Measurements from ENCODE around the gene CYP2U1.
"Not testable (repeated sequence)": the region's sequence is repeated elsewhere in the genome, so short reads cannot be mapped to it uniquely, and the experiment has no call there.

The CYP2U1 gene

DNA sequence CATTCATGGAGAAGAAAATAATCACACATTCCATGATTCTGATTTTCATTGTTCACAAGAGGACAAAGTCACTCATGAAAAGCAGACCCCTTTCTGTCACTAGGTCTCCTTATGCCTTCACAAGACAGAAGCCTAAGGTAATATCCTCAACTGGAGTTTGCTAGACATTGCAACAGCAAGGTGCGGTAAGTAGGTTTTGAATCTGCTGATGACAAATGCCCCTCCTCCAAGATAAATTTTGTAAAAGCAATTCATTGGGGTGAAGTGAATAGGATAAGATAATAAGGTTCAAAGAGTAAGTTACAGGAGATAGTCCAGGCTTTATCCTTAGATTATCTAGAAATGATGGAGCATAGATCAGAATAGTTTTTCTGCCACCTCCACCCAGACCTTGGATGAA is 16.1 kb upstream of the CYP2U1 start:
- TF ChIP-seq FOXM1 (IDR thresholded peaks at IDR 0.05; ENCODE audit: borderline replicate concordance) = no peak
- DNase-seq (ENCODE audit: extremely low spot score) = no peak
- POLR2A ChIA-PET = no interaction called here
- CTCF ChIA-PET = interaction anchor here (0.7 to 1.3 kb wide), 2 partner anchors 150 to 157 kb away, joined by 3 to 5 read pairs; no protein-coding TSS in a partner anchor

DNA sequence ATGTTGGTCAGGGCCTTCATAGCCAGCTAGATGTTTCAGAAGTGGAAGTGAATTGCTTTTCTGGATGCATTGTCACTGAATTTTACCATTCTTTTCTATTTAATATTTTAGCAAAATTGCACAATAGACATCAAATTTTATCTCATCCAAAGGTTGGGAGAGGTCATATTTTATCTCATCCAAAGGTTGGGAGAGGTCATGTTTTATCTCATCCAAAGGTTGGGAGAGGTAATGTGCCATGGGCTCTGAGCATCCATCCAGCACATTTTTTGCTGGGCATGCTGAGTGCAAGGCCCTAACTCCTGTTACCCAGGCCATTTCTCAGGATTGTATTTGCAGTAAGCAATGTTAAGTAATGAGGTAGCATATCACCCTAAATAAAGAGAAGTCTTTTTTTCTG is 14.7 kb upstream of the CYP2U1 start:
- POLR2A ChIA-PET = no interaction called here
- TF ChIP-seq L3MBTL2 (conservative IDR thresholded peaks at IDR 0.05) = no peak
- no peak for TF ChIP-seq LEF1 (IDR thresholded peaks at IDR 0.05; ENCODE audit: borderline replicate concordance)
- no peak for TF ChIP-seq SP1 (IDR thresholded peaks at IDR 0.05)
- TF ChIP-seq, protein P1, sequence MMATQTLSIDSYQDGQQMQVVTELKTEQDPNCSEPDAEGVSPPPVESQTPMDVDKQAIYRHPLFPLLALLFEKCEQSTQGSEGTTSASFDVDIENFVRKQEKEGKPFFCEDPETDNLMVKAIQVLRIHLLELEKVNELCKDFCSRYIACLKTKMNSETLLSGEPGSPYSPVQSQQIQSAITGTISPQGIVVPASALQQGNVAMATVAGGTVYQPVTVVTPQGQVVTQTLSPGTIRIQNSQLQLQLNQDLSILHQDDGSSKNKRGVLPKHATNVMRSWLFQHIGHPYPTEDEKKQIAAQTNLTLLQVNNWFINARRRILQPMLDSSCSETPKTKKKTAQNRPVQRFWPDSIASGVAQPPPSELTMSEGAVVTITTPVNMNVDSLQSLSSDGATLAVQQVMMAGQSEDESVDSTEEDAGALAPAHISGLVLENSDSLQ (IDR thresholded peaks at IDR 0.05) = no peak
- no peak for TF ChIP-seq SUZ12 (IDR thresholded peaks at IDR 0.05)
- no peak for TF ChIP-seq CTBP1 (IDR thresholded peaks at IDR 0.05; ENCODE audit: borderline replicate concordance)
- CTCF ChIA-PET = interaction anchor here (1.3 kb wide), 1 partner anchor 158 kb away, joined by 5 read pairs; no protein-coding TSS in a partner anchor
- no peak for DNase-seq (ENCODE audit: extremely low spot score)

DNA sequence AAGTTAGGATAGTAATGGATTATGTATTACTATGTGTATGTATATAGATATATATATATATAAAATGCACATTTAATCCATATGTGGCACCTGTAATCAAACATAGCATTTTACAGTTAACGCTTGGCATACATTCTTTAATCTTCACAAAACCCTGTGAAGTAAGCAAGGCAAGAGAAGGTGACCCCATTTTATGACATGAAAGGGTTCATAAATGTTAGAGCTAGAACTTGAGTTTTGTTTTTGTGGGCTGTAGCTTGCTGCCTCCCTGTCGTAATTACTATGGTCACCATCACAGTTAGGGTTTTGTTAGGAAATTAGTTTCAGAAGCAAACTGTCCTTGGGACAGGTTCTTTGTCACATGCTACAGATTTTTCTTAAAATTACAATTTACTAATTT is 13.8 kb upstream of the CYP2U1 start:
- DNase-seq (ENCODE audit: extremely low spot score) = no peak
- POLR2A ChIA-PET = no interaction called here
- CTCF ChIA-PET = no interaction called here
- TF ChIP-seq HDGF (IDR thresholded peaks at IDR 0.05; ENCODE audit: borderline replicate concordance) = no peak
- no peak for TF ChIP-seq BHLHE40 (IDR thresholded peaks at IDR 0.05; ENCODE audit: borderline replicate concordance)
- TF ChIP-seq L3MBTL2 (conservative IDR thresholded peaks at IDR 0.05) = no peak
- TF ChIP-seq NFRKB (IDR thresholded peaks at IDR 0.05) = no peak
- TF ChIP-seq ARNT (IDR thresholded peaks at IDR 0.05) = no peak
- TF ChIP-seq FOXA1 (IDR thresholded peaks at IDR 0.05) = no peak
- TF ChIP-seq TARDBP (IDR thresholded peaks at IDR 0.05) = no peak
- TF ChIP-seq FOXM1 (IDR thresholded peaks at IDR 0.05; ENCODE audit: borderline replicate concordance) = no peak
- no peak for TF ChIP-seq LEF1 (IDR thresholded peaks at IDR 0.05; ENCODE audit: borderline replicate concordance)

DNA sequence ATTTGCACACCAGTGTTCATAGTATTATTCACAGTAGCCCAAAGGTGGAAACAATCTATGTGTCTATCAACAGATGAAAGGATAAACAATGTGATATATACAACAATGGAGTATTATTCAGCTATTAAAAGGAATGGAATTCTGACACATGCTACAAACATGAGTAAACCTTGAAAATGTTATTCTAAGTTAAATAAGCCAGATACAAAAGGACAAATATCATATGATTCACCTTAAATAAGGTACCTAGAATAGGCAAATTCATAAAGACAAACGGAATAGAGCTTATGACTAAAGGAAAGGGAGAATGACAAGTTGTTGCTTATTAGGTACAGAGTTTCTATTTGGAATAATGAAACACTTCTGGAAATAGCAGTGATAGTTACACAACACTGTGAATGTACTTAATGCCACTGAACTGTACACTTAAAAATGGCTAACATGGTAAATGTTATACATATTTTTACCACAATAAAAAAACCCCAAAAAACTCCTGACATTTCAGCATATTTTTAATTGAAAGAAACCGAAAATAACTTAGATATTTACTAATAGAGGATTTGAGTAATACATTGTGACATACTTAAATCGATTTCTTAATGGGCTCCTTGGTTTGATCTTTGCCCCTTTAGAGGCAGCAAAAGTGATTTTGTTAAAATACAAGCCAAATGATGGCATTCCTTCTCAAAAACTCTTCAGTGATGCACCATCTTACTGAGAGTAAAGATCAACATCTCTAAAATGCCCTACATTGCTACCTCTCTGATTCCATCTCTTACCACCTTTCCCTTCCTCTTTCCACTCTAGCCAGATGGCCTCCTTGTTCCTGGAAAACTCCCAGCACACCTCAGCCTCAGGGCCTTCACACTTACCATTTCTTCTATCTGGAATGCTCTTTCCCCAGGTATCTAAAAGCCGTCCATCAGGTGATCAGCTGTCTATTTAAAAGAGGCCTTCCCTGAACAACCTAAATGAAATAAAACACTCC is 8.6 kb upstream of the CYP2U1 start:
- DNase-seq (ENCODE audit: extremely low spot score) = no peak
- CTCF ChIA-PET = no interaction called here
- no peak for TF ChIP-seq HDGF (IDR thresholded peaks at IDR 0.05; ENCODE audit: borderline replicate concordance)
- TF ChIP-seq FOXA1 (IDR thresholded peaks at IDR 0.05) = no peak
- TF ChIP-seq SUZ12 (IDR thresholded peaks at IDR 0.05) = no peak
- no peak for TF ChIP-seq FOXM1 (IDR thresholded peaks at IDR 0.05; ENCODE audit: borderline replicate concordance)
- TF ChIP-seq L3MBTL2 (conservative IDR thresholded peaks at IDR 0.05) = no peak
- no peak for TF ChIP-seq BHLHE40 (IDR thresholded peaks at IDR 0.05; ENCODE audit: borderline replicate concordance)
- POLR2A ChIA-PET = no interaction called here

DNA sequence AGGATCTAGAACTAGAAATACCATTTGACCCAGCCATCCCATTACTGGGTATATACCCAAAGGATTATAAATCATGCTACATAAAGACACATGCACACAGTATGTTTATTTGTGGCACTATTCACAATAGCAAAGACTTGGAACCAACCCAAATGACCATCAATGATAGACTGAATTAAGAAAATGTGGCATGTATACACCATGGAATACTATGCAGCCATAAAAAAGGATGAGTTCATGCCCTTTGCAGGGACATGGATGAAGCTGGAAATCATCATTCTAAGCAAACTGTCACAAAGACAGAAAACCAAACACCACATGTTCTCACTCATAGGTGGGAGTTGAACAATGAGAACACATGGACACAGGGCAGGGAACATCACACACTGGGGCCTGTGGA is 5.6 kb upstream of the CYP2U1 start:
- POLR2A ChIA-PET; DNase-seq (ENCODE audit: extremely low spot score); CTCF ChIA-PET: not testable (repeated sequence)

DNA sequence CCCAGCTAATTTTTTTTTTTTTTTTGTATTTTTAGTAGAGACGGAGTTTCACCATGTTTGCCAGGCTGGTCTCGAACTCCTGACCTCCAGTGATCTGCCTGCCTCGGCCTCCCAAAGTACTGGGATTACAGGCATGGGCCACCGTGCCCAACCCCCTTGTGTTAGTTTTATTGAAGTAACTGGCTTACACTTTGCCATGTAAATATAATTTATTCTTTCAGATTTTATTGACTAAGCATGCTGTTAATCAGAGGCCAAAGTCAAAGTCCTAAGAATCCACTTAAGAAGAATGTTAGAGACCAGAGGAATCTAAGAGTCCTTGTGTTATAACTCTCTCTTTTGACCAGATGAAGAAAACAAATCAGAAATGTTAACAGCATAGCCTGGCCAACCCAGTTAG is 4.5 kb upstream of the CYP2U1 start:
- DNase-seq (ENCODE audit: extremely low spot score); CTCF ChIA-PET; POLR2A ChIA-PET: not testable (repeated sequence)

DNA sequence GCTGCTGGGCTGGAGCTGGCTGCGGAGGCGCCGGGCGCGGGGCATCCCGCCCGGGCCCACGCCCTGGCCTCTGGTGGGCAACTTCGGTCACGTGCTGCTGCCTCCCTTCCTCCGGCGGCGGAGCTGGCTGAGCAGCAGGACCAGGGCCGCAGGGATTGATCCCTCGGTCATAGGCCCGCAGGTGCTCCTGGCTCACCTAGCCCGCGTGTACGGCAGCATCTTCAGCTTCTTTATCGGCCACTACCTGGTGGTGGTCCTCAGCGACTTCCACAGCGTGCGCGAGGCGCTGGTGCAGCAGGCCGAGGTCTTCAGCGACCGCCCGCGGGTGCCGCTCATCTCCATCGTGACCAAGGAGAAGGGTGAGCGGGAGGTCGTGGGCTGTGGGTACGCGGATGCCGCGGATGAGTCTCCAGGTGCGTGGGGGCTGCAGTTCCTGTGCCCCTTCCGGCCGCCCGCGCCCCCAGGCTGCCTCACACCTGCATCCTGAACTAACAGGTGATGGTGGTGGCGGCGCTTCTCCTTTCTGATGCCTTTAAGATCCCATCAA is 499 bp downstream of the CYP2U1 start:
- ChIA-PET POLR2A (interaction anchor here (1.1 kb wide), 1 partner anchor 9 kb away, joined by 3 read pairs; no protein-coding TSS in a partner anchor), CTCF (no interaction called here)
- no peak for DNase-seq (ENCODE audit: extremely low spot score)
- TF ChIP-seq SUZ12 (IDR thresholded peaks at IDR 0.05) = no peak
- no peak for TF ChIP-seq HDGF (IDR thresholded peaks at IDR 0.05; ENCODE audit: borderline replicate concordance)
- no peak for TF ChIP-seq BHLHE40 (IDR thresholded peaks at IDR 0.05; ENCODE audit: borderline replicate concordance)
- TF ChIP-seq ARNT (IDR thresholded peaks at IDR 0.05) = no peak
- TF ChIP-seq TARDBP (IDR thresholded peaks at IDR 0.05) = no peak
- no peak for TF ChIP-seq SP1 (IDR thresholded peaks at IDR 0.05)
- TF ChIP-seq FOXK2 (IDR thresholded peaks at IDR 0.05) = no peak
- TF ChIP-seq NFRKB (IDR thresholded peaks at IDR 0.05) = no peak

DNA sequence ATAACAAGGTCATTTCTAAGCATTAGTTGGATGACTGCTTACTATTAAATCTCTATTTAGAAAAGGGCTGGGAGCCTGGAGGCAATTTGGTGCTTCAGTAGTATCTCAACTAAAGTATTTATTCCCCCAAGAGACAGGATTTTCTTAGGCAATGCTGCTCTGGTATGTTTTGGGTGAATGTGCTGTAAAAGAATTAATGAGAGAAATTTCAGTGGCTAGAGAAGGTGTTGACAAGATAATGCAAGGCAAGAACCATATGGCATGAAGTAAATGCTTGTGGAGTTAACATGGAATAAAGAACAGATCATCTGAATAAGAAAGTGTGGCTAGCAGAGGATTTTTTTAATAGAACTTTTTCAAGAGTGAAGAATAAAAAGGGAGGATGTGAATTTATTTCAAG is 3.9 kb downstream of the CYP2U1 start:
- ChIA-PET CTCF (no interaction called here), POLR2A (no interaction called here)
- TF ChIP-seq NFRKB (IDR thresholded peaks at IDR 0.05) (no peak), L3MBTL2 (conservative IDR thresholded peaks at IDR 0.05) (no peak), FOXM1 (IDR thresholded peaks at IDR 0.05; ENCODE audit: borderline replicate concordance) (no peak), SP1 (IDR thresholded peaks at IDR 0.05) (no peak), HDGF (IDR thresholded peaks at IDR 0.05; ENCODE audit: borderline replicate concordance) (no peak)
- no peak for DNase-seq (ENCODE audit: extremely low spot score)

DNA sequence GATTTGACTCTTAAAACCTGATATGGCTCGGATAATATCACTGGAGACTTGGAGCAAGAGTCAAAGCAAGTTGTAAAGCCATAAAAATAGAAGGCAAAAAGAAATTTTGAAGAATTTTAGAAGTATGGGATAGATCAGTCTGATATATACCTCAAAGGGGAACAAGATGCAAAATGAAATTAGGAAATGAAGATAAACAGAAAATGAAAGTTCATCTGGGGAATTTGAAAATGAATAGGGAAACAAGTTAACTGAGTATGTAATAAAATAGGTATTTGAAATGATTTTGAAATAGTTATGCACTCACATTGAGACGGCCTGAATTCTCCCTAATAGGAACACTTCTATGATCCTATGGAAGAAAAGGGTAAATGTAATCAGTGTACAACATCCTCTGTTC is 5.7 kb downstream of the CYP2U1 start:
- POLR2A ChIA-PET = no interaction called here
- DNase-seq (ENCODE audit: extremely low spot score) = no peak
- CTCF ChIA-PET = no interaction called here
- no peak for TF ChIP-seq LEF1 (IDR thresholded peaks at IDR 0.05; ENCODE audit: borderline replicate concordance)
- no peak for TF ChIP-seq CTBP1 (IDR thresholded peaks at IDR 0.05; ENCODE audit: borderline replicate concordance)
- TF ChIP-seq SUZ12 (IDR thresholded peaks at IDR 0.05) = no peak
- TF ChIP-seq NFRKB (IDR thresholded peaks at IDR 0.05) = no peak
- no peak for TF ChIP-seq L3MBTL2 (conservative IDR thresholded peaks at IDR 0.05)
- no peak for TF ChIP-seq ARNT (IDR thresholded peaks at IDR 0.05)
- no peak for TF ChIP-seq FOXA1 (IDR thresholded peaks at IDR 0.05)
- TF ChIP-seq FOXK2 (IDR thresholded peaks at IDR 0.05) = no peak
- no peak for TF ChIP-seq FOXM1 (IDR thresholded peaks at IDR 0.05; ENCODE audit: borderline replicate concordance)
- no peak for TF ChIP-seq BHLHE40 (IDR thresholded peaks at IDR 0.05; ENCODE audit: borderline replicate concordance)
- TF ChIP-seq TARDBP (IDR thresholded peaks at IDR 0.05) = no peak
- TF ChIP-seq ELF4 (IDR thresholded peaks at IDR 0.05) = no peak
- TF ChIP-seq SP1 (IDR thresholded peaks at IDR 0.05) = no peak
- TF ChIP-seq, protein P1 (IDR thresholded peaks at IDR 0.05) = no peak
- TF ChIP-seq ZNF384 (IDR thresholded peaks at IDR 0.05) = no peak
